HG03064 (cell line): ENCODE results near the gene ERMAP.

Source experiments
- ATAC-seq: cut with Tn5 transposase; IDR thresholded peaks from one replicate; pipeline ENCODE4 v1.9.1; 2021; ENCODE audit warnings: low read depth; ENCODE audit not compliant: unreplicated experiment

ERMAP gene

GRCh38 chr1:42816585-42817439, at the start of gene ERMAP, which contains the start of gene SVBP:
Gene ERMAP (plus strand): TSS chr1:42817122. CDS start chr1:42830449, 13,327 bp downstream.
Gene SVBP (minus strand): TSS chr1:42817397. CDS start chr1:42816544, 853 bp downstream.
- ATAC-seq = peak; percentile 63

GRCh38 chr1:42767510-42768000, 49.4 kb upstream of the ERMAP start:
- peak; percentile 26 for ATAC-seq

- no peak for ATAC-seq
Measured at GRCh38 chr1:42768172-42768571, 48.8 kb upstream of the ERMAP start.

GRCh38 chr1:42769811-42770210, 47.1 kb upstream of the ERMAP start:
- no peak for ATAC-seq

- no peak for ATAC-seq
Measured at GRCh38 chr1:42773420-42773819, 43.5 kb upstream of the ERMAP start.

- ATAC-seq = no peak
Measured at GRCh38 chr1:42774928-42775526, 41.9 kb upstream of the ERMAP start.

GRCh38 chr1:42776502-42776901, 40.4 kb upstream of the ERMAP start:
- no peak for ATAC-seq

- ATAC-seq = no peak
Measured at GRCh38 chr1:42777852-42778251, 39.1 kb upstream of the ERMAP start.

- no peak for ATAC-seq
Measured at GRCh38 chr1:42779725-42780124, 37.2 kb upstream of the ERMAP start.

- no peak for ATAC-seq
Measured at GRCh38 chr1:42780176-42780575, 36.7 kb upstream of the ERMAP start.

- no peak for ATAC-seq
Measured at GRCh38 chr1:42783092-42783491, 33.8 kb upstream of the ERMAP start.

GRCh38 chr1:42784547-42784945, 32.4 kb upstream of the ERMAP start:
- no peak for ATAC-seq

GRCh38 chr1:42784946-42785693, 31.8 kb upstream of the ERMAP start, which contains the start of gene TMEM269:
Gene TMEM269 (plus strand): TSS chr1:42784991. CDS start chr1:42789894, 4,903 bp downstream.
- ATAC-seq = no peak

- ATAC-seq = no peak
Measured at GRCh38 chr1:42786097-42786496, 30.8 kb upstream of the ERMAP start.

- no peak for ATAC-seq
Measured at GRCh38 chr1:42788021-42788420, 28.9 kb upstream of the ERMAP start.

- ATAC-seq = no peak
Measured at GRCh38 chr1:42793824-42794223, 23.1 kb upstream of the ERMAP start.

GRCh38 chr1:42797414-42797813, 19.5 kb upstream of the ERMAP start:
- ATAC-seq = no peak

- ATAC-seq = no peak
Measured at GRCh38 chr1:42797979-42798378, 18.9 kb upstream of the ERMAP start.

- no peak for ATAC-seq
Measured at GRCh38 chr1:42801832-42802473, 15.0 kb upstream of the ERMAP start.

GRCh38 chr1:42806171-42806570, 10.8 kb upstream of the ERMAP start:
- ATAC-seq = no peak
